Activated CD8-positive, alpha-beta memory T cell treated with anti-CD3 and anti-CD28 coated beads, Interleukin-2, amount 50 U/mL, for 1 hour (primary cell): ENCODE measurements around the gene TAS2R43.
"Not testable (repeated sequence)": the region's sequence is repeated elsewhere in the genome, so short reads cannot be mapped to it uniquely, and the experiment has no call there.

Experiments used
- DNase-seq: peaks from one replicate; pipeline ENCODE4 v3.0.0-alpha.2; 2020; ENCODE audit errors: extremely low read depth

The TAS2R43 gene, protein sequence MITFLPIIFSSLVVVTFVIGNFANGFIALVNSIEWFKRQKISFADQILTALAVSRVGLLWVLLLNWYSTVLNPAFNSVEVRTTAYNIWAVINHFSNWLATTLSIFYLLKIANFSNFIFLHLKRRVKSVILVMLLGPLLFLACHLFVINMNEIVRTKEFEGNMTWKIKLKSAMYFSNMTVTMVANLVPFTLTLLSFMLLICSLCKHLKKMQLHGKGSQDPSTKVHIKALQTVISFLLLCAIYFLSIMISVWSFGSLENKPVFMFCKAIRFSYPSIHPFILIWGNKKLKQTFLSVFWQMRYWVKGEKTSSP

DNA sequence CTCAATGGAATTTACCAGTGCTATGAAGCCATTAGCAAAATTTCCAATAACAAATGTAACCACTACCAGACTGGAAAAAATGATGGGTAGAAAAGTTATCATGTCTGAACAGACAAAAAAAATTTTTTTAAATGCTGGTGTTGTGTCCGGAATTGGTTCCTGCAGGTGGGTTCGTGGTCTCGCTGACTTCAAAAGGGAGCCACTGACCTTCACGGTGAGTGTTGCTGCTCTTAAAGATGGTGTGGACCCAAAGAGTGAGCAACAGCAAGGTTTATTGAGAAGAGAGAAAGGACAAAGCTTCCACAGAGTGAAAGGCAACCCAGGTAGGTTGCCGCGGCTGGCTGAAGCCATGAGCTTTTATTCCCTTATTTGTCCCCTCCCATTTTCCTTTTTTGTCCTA, at the start of gene TAS2R43:
TSS of gene TAS2R43 (minus strand) at position 186 of the 400 bp plus-strand sequence. CDS start at position 102, 84 bp downstream.
- DNase-seq, result no peak

DNA sequence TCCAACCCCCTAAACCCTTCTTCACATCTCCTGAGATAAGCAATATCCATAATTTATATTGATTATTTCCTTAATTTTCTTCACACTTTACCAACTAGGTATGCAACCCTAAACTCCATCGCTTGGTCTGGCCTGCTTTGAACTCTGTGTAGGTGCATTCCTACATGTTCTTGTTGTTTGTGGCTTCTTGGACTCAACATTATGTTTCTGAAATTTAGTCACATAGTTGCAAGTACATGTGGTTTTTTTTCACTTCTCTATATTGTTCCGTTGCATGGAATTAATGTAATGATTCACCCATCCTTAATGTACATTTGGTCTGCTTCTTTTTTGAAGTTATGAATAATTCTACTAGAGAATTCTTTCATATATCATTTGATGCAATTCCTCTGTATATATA, 44.0 kb upstream of the TAS2R43 start:
- DNase-seq, result no peak

DNA sequence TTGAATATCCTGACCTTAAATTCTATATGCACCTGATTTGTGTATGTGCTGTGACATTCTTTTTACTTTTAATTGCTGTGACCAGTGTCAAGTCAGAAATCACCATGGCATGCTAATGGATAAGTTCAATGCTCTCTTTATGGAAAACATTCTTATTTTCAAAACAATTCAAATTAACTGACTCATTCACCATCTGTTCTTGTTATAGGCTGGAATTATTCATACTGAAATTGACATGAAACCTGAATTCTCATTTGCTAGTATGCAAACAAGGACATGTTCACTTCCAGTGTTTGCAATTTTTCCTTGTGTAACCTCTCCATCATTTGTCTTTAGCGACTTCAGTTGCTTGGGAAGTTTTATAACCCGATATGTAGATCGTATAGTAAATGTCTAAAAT, 42.2 kb upstream of the TAS2R43 start, which contains the start of gene TAS2R30:
TSS of gene TAS2R30 (minus strand) at position 340 of the 400 bp plus-strand sequence. CDS start 400 bp downstream, outside the sequence.
- DNase-seq, result no peak

DNA sequence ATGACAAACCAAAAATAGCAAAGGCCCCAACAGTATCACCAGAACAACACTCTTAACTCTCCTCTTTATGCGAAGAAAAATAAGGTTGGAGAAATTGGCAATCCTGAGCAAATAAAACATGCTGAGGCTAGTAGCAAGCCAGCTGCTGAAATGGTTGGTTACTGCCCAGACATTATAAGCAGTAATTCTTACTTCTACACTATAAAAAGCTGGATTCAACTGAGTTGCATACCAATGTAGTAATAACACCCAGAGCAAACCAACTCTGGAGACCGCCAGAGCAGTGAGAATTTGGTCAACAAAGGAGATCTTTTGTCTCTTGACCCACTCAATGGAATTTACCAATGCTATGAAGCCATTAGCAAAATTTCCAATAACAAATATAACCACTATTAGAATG, 41.7 kb upstream of the TAS2R43 start:
- no peak for DNase-seq

DNA sequence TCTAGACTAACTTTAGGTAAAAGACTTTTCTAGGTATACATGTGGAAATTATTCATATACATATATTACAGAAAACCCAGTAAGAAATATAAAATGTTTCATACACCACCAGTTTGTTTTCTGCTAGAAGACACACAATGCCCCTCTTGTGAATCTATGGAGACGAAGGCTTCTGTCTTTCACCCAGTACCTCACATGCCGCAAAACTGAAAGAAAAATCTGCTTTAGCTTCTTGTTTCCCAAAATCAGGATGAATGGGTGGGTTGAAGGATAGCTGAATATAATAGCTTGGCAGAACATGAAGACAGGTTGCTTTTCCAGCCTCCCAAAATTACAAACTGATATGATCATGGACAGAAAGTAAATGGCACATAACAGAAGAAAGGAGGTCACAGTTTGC, 41.0 kb upstream of the TAS2R43 start:
- no peak for DNase-seq

DNA sequence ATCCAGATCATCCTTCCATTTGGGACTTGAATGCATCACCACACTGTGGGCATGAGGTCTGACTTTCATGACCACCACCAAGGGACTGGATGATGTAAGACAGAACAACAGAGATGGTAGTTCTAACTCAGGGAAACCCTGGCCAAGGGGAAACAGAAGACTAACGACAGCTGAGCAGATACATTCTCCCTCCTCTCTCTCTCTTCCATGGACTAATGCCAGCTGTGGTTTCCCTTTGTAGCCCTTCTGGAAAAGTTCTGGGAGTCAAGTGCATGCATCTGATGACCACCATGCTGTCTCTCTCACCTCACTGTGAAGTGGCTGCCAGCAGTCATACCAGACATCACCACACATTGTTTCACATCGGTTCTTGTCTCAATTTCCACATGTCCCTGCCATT, 38.9 kb upstream of the TAS2R43 start:
- no peak for DNase-seq

DNA sequence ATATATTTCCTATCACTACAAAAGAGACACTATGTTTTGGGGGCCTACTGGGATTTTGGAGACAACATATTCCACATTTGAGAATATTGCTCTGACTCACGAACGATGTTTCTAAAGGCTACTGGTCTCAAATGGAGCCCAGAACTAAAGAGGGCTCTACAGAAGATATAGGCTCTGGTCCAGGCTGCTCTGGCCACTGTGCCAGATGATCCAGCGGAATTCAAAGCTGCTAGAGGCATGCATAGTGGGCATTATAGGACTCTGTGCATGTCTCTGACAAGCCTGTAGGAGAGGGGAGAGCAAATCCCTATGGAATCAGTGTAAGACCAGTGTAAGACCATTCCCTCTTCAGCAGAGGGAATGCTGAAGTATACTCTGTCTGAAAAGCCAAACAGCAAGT, 38.3 kb upstream of the TAS2R43 start:
- no peak for DNase-seq

DNA sequence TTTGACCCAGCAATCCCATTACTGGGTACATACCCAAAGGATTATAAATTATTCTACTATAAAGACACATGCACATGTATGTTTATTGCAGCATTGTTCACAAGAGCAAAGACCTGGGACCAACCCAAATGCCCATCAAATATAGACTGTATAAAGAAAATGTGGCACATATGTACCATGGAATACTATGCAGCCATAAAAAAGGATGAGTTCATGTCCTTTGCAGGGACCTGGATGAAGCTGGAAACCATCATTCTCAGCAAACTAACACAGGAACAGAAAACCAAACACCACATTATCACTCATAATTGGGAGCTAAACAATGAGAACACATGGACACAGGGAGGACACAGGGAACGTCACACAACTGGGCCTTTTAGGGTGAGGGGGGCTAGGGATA, 22.0 kb upstream of the TAS2R43 start:
- not testable (repeated sequence) for DNase-seq

DNA sequence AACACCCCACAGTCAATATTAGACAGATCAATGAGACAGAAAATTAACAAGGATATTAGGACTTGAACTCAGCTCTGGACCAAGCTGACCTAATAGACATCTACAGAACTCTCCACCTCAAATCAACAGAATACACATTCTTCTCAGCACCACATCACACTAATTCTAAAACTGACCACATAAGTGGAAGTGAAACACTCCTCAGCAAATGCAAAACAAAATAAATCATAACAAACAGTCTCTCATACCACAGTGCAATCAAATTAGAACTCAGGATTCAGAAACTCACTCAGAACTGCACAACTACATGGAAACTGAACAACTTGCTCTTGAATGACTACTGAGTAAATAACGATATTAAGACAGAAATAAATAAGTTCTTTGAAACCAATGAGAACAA, 19.1 kb upstream of the TAS2R43 start:
- not testable (repeated sequence) for DNase-seq

DNA sequence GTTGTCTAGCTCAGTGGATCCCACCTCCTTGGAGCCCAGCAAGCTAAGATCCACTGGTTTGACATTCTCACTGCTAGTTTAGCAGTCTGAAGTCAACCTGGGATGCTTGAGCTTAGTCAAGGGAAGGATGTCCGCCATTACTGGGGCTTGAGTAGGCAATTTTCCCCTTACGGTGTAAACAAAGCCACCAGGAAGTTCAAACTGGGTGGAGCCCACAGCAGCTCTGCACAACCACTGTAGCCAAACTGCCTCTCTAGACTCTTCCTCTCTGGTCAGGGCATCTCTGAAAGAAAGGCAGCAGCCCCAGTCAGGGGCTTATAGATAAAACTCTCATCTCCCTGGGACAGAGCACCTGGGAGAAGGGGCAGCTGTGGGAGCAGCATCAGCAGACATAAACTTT, 16.7 kb upstream of the TAS2R43 start:
- no peak for DNase-seq

DNA sequence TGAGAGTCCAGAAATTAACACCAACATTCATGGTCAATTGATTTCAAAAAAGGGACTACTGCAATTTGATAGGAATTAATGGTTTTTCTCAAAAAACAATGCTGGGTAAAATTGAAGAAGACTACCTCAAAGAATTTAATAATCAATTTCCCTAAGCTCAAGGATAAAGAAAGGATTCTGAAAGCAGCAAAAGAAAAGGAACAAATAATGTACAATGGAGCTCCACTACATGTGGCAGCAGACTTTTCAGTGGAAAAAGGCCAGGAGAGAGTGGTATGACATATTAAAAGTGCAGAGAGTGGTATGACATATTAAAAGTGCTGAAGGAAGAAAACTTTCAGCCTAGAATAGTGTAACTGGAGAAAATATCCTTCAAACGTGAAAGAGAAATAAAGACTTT, 15.6 kb upstream of the TAS2R43 start:
- DNase-seq, result no peak

DNA sequence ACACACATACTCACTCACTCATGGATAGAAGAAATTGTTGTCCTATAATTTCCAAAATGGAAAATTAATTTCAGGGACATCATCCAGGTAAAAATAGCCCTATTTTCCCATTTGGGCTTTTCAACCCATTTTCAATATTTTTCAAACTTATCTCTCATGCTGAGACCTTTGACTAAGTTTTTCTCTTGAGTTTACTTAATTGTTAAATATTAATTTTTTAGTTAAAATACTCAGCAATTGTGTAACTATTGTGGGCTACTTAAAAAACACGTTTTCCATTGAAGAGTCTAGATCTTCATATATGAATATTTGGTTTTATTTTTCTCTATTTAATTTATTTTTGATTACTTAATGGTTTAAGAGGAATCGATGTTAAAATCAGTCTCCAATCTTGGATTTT, 14.2 kb upstream of the TAS2R43 start:
- DNase-seq, result no peak

DNA sequence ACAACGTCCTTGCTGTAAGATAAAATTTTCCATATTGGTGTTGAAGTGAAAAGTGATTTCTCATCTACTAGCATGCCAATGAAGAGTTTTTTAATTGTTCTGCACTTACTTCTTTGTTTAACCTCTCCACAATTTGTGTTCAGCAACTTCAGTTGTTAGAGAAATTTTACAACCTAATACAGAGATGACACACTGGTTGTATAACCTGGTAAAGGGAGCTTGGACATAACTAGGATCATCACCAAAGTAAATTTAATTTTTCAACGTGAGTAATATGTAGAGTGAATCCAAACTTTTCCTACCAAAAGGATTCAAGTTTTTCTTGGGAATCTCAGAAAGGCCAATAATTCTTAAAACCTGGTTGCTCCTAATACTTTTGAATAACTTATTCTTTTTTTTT, 13.4 kb upstream of the TAS2R43 start:
- no peak for DNase-seq

DNA sequence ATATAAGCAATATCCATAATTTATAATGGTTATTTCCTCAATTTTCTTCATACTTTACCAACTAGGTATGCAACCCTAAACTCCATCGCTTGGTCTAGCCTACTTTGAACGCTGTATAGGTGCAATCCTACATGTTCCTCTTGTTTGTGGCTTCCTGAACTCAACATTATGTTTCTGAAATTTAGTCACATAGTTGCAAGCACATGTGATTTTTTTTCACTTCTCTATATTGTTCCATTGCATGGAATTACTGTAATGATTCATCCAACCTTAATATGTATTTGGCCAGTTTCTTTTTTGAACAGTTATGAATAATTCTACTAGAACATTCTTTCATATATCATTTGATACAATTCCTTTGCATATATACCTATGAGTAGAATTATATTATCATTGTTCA, 2.8 kb upstream of the TAS2R43 start:
- DNase-seq, result not testable (repeated sequence)

DNA sequence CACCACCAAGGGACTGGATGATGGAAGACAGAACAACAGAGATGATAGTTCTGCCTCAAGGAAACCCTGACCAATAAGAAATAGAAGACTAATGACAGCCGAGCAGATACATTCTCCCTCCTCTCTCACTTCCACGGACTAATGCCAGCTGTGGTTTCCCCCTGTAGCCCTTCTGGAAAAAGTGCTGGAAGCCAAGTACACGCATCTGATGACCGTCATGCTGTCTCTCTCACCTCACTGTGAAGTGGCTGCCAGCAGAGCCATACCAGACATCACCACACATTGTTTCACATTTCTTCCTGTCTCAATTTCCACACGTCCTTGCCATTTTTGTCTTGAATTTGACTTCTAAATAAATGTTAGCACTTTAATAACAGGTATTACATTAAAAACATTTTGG, 2.9 kb downstream of the TAS2R43 start:
- no peak for DNase-seq

DNA sequence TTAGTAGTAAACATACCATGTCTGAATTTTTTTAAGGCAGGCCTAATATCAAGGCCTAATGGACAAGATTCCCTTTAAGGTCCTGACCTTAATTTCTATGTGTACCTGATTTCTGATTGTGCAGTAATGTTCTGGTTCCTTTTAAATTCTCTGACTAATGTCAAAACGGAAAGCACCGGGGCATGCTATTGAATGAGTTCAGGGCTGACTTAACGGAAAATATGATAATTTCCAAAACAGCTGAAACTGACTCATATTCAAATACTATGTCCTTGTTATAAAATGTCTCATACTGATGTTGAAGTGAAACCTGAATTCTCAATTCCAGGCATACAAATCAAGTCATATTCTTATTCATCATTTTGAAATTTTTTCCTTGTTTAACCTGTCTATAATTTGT, 6.7 kb downstream of the TAS2R43 start:
- no peak for DNase-seq

DNA sequence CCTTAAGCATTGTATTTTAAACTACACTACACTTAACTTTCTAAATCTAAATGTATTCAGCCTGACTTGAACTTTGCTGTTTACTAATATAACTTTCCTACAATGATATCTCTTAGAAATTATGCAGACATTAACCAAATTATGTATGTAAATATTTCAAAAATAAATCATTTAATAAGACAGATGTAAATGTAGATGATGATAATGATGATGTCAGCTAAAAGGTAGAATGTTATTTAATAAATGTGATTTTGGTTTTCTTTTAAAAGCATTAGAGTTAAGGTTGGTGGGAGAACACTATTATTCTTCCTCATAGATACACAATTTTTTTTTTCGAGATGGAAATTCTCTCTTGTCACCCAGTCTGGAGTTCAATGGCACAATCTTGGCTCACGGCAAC, 10.1 kb downstream of the TAS2R43 start:
- no peak for DNase-seq

DNA sequence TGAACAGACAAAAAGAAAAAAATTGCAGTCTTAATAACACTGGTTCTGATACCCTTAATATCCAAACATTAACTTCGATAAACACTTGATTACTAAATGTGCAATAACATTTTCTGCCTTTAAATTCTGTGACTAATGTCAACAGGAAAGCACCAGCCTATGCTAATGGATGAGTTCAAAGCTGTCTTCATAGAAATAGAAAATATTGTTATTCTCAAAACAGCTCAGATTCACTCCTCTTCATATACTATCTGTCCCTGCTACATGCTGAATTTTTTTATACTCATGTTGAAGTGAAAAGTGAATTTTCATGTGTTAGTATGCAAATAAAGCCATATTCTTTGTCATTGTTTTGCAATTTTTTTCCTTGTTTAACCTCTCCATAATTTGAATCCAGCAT, 13.9 kb downstream of the TAS2R43 start:
- DNase-seq, result no peak

DNA sequence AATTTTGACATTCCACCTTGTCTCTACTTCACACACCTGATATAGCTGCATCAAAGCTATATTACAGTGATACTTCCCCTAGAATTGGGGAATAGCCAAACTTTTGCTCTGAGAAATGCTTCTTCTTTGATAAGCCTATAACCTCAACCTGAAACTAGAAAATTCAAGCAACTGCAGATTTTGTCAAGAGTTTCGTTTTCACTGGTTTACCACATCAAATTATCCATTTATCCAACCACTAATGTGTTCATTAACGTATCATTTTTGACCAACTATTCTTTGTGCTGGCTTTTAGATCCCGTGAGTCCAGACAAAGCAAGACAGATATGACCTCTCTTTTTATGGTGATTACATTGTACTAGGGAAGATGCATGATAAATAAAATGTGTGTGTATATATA, 16.5 kb downstream of the TAS2R43 start:
- DNase-seq, result no peak

DNA sequence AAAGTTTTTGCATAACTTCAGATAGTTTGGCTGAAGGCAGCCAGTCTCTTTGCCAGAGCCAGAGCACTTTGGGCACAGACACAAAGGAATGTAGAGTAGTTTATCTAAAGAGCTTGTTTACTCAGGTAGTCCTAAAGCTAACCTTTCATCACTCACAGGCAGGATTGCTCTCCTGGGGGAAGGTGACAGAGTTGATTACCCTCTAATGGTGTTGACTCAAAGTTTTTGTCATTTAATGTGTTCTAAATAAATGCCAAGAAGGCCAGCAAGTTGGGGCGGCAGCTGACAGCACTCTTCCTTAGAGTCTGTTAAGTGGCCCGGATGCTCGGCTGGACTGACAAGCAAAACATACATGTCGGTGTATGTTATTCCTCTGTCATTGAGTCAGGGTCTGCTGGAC, 20.7 kb downstream of the TAS2R43 start:
- no peak for DNase-seq

DNA sequence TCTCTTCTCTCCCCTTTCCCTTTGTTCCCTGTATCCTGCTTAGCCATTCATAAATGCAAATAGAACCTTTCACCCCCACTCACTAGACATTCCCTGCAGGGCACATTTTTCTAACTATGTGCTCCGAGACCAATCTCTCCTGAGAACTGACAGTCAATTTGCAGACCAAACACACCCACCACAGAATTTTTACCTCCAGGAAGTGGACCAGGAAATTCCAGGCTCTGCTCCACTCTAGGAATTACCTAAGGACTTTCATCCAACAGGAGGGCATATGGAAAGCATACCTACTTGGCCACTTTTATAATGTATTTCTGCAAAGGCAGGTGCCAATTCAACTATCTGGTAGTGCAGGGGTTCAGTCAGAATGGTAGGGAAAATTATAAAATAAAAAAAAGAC, 21.1 kb downstream of the TAS2R43 start:
- DNase-seq, result no peak

DNA sequence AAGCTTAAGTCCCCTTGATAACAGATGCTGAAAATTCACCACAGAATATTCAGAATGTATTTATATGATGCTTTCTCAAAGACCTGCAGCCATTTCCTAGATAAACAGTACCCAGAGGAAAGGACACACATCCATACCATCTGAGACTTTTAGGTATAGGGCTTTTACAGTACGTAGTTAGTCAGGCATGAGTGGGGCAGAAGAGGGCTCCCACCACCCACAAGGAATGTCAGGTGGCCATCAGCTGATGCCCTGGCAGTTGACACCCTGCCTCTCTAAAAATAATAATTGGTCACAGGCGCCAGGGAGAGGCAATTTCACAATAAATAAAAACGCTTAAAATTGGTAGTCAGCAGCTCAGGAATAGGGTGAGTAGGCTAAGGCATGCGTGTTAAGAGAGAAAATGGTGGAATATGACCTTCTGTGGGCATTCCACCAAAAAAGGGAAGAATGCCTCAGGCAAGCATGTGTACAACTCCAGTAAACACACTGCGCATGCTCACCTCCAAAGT, 22.2 kb downstream of the TAS2R43 start:
- DNase-seq, result no peak

DNA sequence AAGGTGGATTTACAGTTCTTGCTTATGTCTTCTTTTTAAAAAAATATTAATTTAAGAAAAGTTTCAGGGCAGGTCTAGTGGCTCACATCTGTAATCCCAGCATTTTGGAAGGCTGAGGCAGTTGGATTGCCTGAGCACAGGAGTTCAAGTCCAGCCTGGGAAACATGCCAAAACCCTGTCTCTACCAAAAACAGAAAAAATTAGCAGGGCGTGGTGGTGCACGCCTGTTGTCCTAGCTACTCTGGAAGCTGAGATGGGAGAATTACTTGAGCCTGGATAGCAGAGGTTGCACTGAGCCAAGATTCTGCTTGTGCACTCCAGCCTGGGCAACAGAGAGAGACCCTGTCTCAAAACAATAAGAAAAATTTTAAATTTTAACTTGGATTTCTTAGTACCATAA, 24.6 kb downstream of the TAS2R43 start:
- DNase-seq, result no peak

DNA sequence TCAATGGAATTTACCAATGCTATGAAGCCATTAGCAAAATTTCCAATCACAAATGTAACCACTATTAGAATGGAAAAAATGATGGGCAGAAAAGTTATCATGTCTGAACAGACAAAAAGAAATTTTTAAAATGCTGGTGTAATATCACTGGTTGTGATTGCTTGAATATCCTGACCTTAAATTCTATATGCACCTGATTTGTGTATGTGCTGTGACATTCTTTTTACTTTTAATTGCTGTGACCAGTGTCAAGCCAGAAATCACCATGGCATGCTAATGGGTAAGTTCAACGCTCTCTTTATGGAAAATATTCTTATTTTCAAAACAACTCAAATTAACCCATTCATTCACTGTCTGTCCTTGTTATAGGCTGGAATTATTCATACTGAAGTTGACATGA, 29.9 kb downstream of the TAS2R43 start, which contains the start of gene TAS2R46:
TSS of gene TAS2R46 (minus strand) at position 101 of the 400 bp plus-strand sequence. CDS start at position 101, 0 bp downstream.
- DNase-seq, result not testable (repeated sequence)
